ENCODE data around the gene A2M.

A2M gene

DNA sequence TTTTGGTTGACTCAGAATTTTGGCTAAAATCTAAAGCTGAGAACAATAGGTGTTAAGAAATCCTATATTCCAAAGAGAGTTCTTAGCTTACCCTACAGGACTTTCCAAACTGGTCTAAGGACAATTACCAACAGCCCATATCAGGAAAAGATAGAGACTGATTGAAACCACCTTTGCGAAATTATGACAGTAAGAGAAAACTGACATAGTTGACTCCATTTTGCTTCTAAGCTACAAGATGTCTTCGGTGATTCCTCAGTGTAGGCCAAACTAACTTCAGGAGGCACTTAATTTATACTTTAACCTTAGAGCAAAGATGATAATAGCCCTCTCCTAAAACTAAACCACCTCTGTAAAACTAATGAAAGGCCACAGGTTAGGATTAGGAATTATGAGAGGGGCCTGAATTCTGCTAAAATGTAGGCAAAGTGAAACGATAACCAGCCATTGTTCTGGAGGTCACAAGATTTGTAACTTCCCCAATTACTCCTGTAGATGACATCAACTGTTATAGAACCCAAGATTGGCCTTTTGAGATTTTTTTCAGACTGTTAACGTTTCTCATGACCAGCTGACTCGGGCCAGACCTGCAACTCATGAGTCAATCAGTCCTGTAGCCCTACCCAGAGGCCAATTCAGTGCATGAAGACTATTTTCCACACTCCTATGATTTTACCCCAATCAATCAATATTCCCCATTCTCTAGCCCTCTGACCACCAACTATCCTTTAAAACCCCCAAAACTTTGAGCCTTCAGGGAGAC, 83.3 kb downstream of the A2M start:
- CTCF ChIA-PET, result interaction anchor here (0.7 to 4.8 kb wide), 13 partner anchors 8 to 377 kb away, joined by 3 to 36 read pairs (median 4); partner anchors contain the start of gene M6PR
- POLR2A ChIA-PET, result no interaction called here
- TF ChIP-seq, protein P1, sequence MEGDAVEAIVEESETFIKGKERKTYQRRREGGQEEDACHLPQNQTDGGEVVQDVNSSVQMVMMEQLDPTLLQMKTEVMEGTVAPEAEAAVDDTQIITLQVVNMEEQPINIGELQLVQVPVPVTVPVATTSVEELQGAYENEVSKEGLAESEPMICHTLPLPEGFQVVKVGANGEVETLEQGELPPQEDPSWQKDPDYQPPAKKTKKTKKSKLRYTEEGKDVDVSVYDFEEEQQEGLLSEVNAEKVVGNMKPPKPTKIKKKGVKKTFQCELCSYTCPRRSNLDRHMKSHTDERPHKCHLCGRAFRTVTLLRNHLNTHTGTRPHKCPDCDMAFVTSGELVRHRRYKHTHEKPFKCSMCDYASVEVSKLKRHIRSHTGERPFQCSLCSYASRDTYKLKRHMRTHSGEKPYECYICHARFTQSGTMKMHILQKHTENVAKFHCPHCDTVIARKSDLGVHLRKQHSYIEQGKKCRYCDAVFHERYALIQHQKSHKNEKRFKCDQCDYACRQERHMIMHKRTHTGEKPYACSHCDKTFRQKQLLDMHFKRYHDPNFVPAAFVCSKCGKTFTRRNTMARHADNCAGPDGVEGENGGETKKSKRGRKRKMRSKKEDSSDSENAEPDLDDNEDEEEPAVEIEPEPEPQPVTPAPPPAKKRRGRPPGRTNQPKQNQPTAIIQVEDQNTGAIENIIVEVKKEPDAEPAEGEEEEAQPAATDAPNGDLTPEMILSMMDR (IDR thresholded peaks at IDR 0.05; ENCODE audit: control extremely low read depth, extremely low read depth, low read depth, missing control alignments), result no peak

GRCh38 chr12:9030776-9031175, 84.9 kb downstream of the A2M start:
- TF ChIP-seq, protein P1 (IDR thresholded peaks at IDR 0.05; ENCODE audit: control extremely low read depth, extremely low read depth, low read depth, missing control alignments), result no peak
- DNase-seq (ENCODE audit: extremely low spot score), result no peak
- CTCF ChIA-PET, result interaction anchor here (1.0 to 4.8 kb wide), 7 partner anchors 8 to 353 kb away, joined by 3 to 36 read pairs (median 3); partner anchors contain the start of gene M6PR
- POLR2A ChIA-PET, result no interaction called here

More for the DNA sequence above, 83.3 kb downstream of the A2M start:
- DNase-seq (ENCODE audit: extremely low spot score), result peak; percentile 31

DNA sequence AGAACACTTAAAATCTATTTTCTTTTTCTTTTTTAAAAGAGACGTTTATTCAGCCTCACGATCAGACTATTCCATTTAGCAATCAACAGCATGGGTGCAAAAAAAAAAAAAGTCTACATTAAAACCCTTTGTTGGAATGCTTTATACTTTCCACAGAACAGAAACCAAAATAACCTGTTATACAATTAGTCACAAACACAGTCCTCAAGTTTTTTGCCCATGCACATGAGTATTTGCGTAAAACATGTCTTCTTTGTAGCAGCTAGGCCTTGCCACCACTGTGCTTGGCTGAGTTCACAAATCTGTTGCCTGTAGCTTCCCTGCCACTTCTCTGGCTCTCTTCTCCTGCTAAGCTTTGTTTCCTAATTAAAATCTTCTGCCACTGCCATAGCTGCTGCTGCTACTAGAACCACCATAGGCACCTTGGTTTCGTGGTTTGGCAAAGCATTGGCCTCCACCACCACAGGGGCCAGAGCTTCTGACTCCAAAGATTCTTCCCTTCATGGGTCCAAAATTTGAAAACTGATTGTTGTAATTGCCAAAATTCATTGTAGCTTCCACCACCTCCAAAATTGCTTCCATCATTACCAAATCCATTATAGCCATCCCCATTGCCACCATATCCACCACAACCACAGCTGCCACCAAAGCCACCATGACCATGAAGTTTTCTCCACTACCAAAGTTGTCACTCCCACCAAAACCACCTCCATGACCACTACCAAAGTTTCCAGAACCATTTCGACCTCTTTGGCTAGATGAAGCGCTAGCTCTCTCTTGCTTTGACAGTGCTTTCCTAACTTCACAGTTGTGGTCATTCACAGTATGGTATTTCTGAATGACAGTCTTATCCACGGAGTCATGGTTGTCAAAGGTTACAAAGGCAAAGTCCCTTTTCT, 88.3 kb downstream of the A2M start:
- DNase-seq (ENCODE audit: extremely low spot score), result no peak
- TF ChIP-seq, protein P1 (IDR thresholded peaks at IDR 0.05; ENCODE audit: control extremely low read depth, extremely low read depth, low read depth, missing control alignments), result no peak
- ChIA-PET CTCF (interaction anchor here (0.6 to 2.0 kb wide), 7 partner anchors 10 to 483 kb away, joined by 3 to 12 read pairs (median 4); partner anchors contain the start of gene M6PR), POLR2A (no interaction called here)

DNA sequence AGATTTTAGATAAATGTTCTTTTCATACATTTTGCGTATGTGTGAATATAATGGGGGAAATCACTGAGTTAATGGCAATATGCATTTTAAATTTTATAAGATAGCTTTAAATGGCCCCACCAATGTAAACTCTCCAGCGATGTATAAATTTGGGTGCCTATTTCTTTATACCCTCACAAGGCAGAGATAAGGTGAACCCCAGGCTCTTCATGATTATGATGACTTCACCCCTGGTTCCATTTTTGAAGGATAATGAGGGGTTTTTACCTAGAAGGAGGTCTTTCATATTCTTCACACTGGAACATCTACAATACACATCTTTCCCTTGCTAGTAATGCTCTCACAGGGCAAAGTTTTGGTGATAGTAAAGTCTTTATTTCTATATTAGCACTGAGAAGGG, 91.2 kb downstream of the A2M start:
- no peak for DNase-seq (ENCODE audit: extremely low spot score)
- ChIA-PET CTCF (no interaction called here), POLR2A (interaction anchor here (0.7 kb wide), 1 partner anchor 28 kb away, joined by 3 read pairs; no protein-coding TSS in a partner anchor)
- TF ChIP-seq, protein P1 (IDR thresholded peaks at IDR 0.05; ENCODE audit: control extremely low read depth, extremely low read depth, low read depth, missing control alignments), result no peak

GRCh38 chr12:9022592-9022991, 93.1 kb downstream of the A2M start:
- no peak for DNase-seq (ENCODE audit: extremely low spot score)
- TF ChIP-seq, protein P1 (IDR thresholded peaks at IDR 0.05; ENCODE audit: control extremely low read depth, extremely low read depth, low read depth, missing control alignments), result no peak
- CTCF ChIA-PET, result interaction anchor here (1.5 to 1.9 kb wide), 2 partner anchors 9 to 16 kb away, joined by 3 to 7 read pairs; no protein-coding TSS in a partner anchor
- POLR2A ChIA-PET, result no interaction called here

All from GM10248 (cell line).